Activated T-helper 1 cell treated with Interleukin-2 at 50 U/mL for 16 hours (primary cell): Measurements from ENCODE around the gene TMPRSS6.
A peak's percentile ranks its signal among the peaks of the same experiment; 100 is the strongest.

ENCODE experiments used
- DNase-seq: peaks from one replicate; pipeline ENCODE4 v3.0.0-alpha.2; 2020; ENCODE audit warnings: low read depth

The TMPRSS6 gene

DNA sequence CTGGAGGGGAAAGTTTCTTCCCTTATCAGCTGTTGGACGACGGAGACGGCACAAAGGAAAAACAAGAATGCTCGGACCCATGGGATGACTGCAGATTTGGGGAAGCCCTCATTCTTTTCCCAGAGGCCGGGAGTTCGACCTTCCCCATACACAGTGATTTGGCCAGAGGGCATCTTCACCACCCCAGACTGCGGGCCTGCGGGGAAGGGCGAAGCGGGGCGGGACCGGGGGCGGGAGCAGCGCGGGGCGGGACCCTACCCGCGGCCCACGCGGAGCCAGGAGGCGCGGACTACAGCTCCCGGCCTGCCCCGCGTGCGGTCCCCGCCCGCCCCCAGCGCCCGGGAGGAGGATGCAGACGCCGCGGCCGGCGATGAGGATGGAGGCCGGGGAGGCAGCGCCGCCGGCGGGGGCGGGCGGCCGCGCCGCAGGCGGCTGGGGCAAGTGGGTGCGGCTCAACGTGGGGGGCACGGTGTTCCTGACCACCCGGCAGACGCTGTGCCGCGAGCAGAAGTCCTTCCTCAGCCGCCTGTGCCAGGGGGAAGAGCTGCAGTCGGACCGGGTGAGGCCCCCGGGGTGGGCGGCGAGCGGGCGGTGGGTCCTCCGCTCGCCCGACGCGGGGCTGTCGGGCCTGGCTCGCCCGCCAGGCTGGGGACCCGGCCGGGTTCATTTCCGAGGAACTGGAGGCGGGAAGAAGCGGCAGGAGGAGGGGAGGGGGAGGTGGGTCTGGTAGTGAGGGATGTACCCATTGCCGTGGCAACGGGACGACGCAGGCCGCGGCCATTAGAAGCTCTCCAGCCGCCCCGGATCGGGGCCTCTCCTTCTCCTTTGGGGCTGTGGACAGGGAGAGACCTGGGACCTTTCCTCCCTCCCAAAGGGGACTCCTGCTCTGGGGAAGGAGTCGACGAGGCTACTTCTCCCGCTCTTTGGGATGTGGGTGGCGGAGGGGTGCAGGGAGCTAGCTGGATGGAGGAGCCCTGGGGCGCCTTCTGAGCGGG lies 57.8 kb downstream of the TMPRSS6 start, which contains the start of gene KCTD17:
Gene KCTD17 (plus strand): TSS at position 352 of the 995 bp plus-strand sequence. CDS start 19 bp downstream, at position 371.
- DNase-seq, result peak; percentile 60

GRCh38 chr22:37050913-37051312 lies 58.6 kb downstream of the TMPRSS6 start:
- DNase-seq, result no peak

DNA sequence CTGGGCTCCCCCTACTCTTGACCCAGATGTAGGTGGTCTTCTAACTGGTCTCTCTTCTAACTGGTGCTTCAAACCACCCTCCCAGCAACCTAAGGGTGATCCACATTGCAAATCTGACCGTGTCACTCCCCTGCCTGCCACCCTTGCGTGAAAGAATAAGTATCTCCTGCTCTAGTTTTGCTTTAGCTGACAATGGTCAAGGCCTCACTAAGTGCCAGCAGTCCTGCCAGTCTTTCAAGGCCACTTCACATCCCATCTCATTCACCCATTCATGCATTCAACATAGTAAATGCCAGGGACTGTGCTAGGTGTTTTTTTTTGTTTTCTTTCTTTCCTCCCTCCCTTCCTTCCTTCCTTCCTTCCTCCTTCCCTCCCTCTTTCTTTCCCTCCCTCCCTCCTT lies 60.3 kb downstream of the TMPRSS6 start:
- DNase-seq, result no peak

DNA sequence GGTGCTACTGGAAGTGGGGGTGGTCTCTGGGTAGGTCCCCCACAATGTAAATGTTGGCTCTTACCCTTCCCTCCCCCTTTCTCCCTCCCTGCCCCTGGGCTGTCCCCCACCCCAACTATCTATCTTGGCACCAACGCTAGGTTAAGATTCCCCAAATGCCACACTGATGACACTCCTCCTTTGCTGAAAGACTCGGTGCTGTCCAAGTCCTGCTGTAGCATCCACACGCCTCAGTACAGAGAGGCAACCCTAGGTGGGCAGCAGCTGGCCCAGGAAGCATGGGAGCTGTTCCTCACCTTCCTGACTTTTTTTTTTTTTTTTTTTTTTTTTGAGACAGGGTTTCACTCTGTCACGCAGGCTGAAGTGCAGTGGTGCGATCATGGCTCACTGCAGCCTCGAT lies 61.4 kb downstream of the TMPRSS6 start:
- no peak for DNase-seq

DNA sequence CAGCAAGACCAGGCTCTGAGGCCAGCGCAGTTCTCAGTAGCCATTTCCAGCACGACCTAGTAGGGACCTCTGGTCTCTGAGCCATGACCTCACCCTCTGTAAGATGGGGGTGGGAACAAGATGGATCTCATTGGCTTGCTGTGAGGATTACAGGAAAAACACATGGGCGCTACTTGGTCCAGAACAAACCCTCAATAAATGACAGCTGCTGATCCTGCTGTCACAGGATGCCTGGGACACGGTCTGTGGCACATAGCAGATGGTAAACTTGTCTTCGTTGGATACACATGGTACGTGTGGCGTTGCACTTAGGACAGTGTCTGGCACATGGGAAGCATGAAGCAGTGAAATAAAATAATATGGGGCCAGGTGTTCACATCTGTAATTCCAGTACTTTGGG lies 62.5 kb downstream of the TMPRSS6 start:
- no peak for DNase-seq

DNA sequence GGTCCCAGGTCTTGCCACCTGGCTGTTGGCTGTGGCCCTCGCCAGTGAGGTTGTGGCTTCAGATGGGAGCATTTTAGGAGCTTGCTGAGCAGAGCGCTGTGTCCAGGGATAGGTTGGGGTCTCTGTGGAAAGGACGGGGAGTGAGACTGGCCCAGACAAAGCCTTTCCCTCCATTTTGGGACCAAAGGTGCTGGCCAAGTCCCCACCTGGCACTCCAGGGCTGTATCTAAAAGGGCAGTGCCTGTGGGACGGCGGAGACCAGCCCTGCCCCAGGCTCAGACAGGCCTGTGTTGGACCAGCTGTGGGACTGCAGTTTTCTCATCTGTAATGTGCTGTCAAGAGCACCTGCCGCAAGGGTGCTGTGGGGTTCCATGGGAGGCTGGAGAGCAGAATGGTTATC lies 62.9 kb downstream of the TMPRSS6 start:
- no peak for DNase-seq

GRCh38 chr22:37045958-37046357 lies 63.6 kb downstream of the TMPRSS6 start:
- no peak for DNase-seq

DNA sequence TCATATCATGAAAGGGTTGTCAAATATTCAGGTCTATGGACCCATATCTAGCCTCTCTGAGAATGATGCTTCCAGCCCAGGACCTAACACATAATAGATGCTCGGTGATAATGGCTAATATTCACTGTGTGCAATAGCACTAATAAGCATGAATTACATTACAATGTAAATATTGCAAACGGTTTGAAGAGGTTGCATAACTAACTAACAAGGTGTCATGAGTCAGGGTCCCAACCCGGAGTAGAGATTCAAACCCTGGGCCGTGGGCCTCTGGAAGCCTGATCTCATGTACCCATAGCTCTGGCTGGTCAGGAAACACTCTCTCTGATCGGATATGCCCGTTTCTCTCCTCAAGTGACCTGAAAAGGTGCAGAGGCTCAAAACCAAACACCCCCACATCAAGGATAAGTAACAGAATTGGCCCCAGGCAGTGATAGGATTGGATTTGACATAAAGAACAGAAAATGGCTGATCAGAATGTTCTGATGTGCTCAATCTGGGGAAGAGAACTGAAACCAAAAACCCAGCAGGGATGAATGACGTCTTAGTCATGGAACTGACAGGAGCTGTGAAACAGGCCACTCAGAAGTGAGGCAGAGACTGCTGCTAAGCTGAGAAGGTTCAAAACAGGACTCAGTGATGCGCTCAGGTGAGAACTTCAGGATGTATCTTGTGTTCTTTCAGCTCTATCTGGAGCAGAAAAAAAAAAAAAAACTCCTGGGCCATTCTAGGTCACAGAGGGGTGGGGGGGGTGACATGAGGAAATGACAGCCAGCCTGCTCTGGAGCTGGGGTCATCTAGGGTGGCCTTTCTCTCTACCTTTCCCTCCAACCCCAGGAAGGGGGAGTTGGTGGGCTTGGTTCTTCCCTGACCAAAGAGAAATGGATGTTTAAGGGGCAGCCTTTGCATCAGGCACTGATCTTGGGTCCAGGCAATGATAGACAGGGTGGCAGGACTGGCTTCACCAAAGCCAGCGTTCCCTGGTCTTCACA lies 64.6 kb downstream of the TMPRSS6 start:
- no peak for DNase-seq

DNA sequence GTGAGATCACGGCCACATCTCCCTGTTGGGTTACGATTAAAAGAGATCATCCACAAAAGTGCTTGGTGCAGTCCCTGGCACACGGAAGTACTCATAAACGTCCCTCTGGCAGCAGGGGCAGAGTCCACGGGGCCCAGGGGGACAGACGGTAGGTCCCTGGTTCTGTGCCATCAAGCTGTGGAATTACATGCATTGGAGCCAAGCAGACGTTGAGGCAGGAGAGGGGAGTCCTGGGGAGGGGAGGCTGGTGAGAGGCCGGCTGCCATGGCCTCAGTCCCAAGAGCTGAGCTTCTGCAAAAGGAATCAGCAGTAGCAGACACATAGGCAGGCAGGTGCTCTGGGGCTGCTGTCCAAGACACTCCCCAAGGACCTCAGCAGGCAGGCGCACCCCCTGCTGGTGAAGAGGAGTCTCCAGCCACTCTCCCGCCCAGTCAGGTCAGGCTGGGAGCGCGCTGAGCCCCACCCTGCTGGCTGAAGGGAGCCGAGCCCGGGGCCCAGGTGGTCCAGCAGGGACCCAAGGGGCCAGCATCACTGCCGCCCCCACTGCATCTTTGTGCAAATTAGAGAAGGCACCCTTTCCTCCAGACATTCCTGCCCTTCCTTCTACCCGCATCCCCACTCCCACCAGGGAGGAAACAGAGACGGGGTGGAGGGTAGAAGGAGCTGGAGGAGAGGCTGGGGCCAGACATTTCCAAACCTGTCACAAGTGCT lies 65.5 kb downstream of the TMPRSS6 start:
- DNase-seq, result no peak

DNA sequence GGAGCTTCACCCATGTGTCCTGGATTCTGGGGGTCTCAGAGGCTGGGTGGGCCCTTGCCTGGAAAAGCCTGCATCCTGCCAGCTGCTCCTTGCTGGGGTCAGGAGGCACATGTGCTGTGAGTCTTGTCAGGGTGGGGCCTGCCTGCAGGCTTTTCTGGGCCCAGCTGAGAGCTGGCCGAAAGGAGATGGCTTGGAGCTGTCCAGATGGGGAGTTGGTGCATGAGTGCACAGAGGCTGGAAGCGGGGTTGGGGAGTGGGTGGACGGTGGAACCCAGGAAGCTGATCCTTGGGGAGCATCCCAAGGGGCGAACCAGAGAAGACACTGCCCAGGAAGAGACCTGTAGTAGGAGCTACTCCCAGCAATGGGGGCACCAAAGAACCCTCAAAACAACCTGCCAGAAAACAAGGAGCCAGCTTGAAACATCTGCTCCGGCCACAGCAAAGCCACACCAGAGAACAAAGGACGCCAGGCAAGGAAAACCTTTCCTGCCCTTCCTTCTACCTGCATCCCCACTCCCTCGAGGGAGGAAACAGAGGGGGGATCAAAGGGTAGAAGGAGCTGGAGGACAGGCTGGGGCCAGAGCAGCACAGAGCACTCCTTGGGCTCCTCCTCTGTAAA lies 66.2 kb downstream of the TMPRSS6 start:
- DNase-seq, result no peak

DNA sequence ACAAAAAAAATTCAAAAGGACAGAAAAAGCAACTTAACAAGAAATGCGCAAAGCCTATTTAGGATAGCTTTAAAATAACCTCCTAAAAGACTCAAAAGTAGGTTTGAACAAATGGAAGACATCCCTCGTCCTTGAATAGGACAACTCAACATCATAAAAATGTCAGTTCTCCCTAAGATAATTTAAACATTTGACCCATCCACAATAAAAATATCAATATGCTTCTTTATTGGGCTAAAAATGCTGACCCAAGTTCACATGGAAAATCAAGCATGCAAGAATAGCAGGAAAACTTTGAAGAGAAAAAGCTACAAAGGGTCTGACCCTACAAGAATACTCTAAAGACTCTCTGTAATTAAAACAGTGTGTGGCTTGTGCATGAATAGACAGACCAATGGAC lies 70.0 kb downstream of the TMPRSS6 start:
- DNase-seq, result no peak

GRCh38 chr22:37037669-37038068 lies 71.8 kb downstream of the TMPRSS6 start:
- DNase-seq, result no peak

DNA sequence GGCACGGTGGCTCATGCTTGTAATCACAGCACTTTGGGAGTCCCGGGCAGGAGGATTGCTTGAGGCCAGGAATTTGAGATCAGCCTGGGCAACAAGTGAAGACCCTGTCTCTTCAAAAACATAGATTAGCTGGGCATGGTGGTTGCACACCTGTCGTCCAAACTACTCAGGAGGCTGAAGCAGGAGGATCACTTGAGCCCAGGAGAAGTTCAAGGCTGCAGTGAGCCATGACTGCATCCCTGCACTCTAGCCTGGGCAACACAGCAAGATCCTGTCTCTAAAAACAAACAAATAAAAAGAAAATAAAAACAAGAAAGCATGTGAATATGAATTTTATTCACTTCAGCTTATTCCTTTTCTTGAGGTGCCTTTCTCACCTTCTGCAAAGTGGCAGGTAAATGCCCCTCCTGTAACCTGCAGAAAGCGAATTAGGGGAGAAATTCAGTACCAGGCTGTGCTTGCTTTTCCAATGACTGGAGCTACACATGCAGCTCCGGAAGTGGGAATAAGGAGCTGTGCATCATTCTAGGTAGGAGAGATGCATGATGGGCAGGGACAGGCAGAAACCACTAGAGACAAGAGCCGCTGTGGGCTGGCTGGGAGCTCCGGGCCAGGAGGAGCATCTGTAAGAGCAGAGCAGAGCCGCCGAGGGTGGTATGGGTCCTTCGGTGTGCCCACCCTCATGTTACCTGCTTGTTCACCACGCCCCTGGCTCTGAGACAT lies 72.7 kb downstream of the TMPRSS6 start:
- no peak for DNase-seq

DNA sequence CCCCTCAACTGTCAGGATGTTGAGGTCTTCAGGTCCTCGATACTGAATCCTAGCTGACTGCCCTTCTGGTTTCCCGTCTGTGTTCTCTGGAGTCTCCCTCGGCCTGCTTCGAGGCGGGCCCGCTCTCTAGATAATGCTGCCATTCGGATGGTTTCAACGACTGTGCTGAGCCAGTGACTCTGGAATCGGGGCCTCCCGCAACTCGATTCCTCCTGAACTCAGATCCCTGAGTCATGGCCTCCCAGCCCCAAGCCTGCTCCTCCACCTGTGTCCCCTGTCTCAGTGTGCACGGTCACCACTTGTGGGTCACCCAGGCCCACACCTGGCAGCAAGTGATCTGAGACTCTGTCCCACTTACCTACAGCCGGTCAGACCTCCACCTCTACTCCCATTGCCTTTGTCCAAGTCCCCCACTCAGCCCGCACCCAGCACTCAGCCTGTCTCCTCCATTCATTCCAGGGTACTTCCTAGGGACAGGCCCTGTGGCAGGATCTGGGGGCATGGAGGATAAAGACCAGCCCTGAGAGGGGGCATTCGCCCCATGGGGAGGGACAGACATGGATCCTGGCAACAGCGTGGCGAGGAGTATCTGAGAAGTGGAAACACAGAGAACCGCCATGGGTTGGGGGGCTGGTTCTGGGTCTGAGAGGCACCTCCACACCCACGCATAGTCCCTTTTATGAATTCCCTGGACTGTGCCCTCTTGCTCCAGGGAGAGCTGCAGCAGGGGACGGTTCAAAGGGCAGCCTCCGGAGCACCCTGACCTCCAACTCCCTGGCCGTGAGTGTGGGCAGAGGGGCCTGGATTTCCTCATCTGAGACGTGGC lies 75.7 kb downstream of the TMPRSS6 start:
- DNase-seq, result no peak

DNA sequence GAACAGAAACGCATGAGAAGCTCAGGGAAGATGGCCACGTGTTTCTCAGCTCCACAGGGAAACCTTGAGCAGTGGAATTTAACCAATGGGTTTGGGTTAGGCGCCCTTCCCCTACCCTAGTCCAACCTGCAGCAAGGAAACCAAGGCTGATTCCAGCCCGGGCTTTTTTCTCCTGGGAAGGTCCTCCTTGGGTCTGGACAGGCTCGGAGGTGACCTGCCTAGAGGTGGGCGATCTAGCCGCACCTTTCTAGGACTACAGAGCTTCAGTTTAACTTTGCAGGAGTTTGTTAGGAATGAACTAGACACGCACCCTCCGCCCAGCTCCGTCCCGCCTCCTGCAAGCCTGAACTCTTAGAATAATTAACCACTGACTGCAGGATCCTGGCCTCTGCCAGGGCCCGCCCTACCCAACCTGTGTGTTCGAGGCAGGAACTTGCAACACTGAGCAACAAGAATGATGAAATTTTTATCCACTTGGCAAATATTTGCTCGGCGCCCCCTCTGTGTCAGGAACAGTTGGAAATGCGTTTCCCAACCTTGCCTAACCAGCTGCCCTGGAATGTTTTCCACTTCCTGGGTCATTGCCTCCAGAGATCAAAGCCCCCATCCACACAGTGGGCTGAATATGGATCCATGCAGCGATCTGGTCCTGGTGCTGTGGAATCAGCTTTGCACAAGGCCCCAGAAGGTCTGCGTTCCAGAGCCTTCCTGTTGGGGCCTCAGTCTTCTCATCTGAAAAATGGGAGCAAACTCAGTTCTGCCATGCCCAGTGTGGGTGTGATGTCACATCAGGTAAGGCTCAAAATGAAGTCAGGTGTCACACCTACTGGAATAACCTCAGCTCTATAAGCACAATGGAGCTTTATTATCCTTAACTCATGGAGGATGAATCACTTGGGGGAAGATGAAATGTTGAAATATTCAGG lies 76.7 kb downstream of the TMPRSS6 start:
- no peak for DNase-seq

- no peak for DNase-seq
Observed at GRCh38 chr22:37032134-37032534, 77.4 kb downstream of the TMPRSS6 start.

GRCh38 chr22:37030560-37031281 lies 78.8 kb downstream of the TMPRSS6 start:
- DNase-seq, result no peak
